ENCODE measurements around the gene PRSS21. TPM values are rescaled to one million over a fixed set of nuclear protein-coding genes. Genes with fewer than 3 reads are reported as not detected.

Gene PRSS21
- total RNA-seq, 2 experiments from 2014 or later: 5.2 to 6.0 TPM

GRCh38 chr16:2856686-2857450 lies 39.8 kb downstream of the PRSS21 start:
- POLR2A ChIA-PET: no interaction called here

GRCh38 chr16:2857451-2858244 lies 40.6 kb downstream of the PRSS21 start, which contains the start of gene PRSS22:
Gene PRSS22, minus strand, starts transcription at chr16:2858170. Its CDS starts 66 bp downstream, at chr16:2858104.
- ChIA-PET CTCF (interaction anchor here (1.2 kb wide), 1 partner anchor 10 kb away, joined by 4 read pairs; no protein-coding TSS in a partner anchor), POLR2A (no interaction called here)
- Mint-ChIP-seq H3K4me1 (ENCODE audit: low read depth) (peaks cover 9% of the 10 kb centered on the region), H3K9me3 (ENCODE audit: insufficient read depth) (peaks cover 9% of the 10 kb centered on the region), H3K27ac (peak within 1 kb of the TSS; percentile 55), H3K4me3 (peak within 1 kb of the TSS; percentile 48), H3K36me3 (ENCODE audit: low read depth) (peaks cover 4% of the 10 kb centered on the region), H3K27me3 (ENCODE audit: low read depth) (peaks cover 3% of the 10 kb centered on the region)
- DNase-seq: no peak
- peak; percentile 28 for ATAC-seq

More at GRCh38 chr16:2856686-2857450, 39.8 kb downstream of the PRSS21 start:
- Mint-ChIP-seq H3K4me1 (ENCODE audit: low read depth) (peaks cover 9% of the 10 kb centered on the region), H3K9me3 (ENCODE audit: insufficient read depth) (peaks cover 9% of the 10 kb centered on the region), H3K4me3 (no peak overlapping the region), H3K27ac (peak overlapping the region; percentile 37), H3K27me3 (ENCODE audit: low read depth) (peaks cover 3% of the 10 kb centered on the region), H3K36me3 (ENCODE audit: low read depth) (peaks cover 4% of the 10 kb centered on the region)
- no peak for DNase-seq
- CTCF ChIA-PET: interaction anchor here (0.7 to 1.4 kb wide), 2 partner anchors 11 to 19 kb away, joined by 3 to 10 read pairs; no protein-coding TSS in a partner anchor
- no peak for ATAC-seq

GRCh38 chr16:2858245-2859025 lies 41.4 kb downstream of the PRSS21 start:
- Mint-ChIP-seq H3K27ac (no peak overlapping the region), H3K4me3 (no peak overlapping the region), H3K36me3 (ENCODE audit: low read depth) (peaks cover 4% of the 10 kb centered on the region), H3K9me3 (ENCODE audit: insufficient read depth) (peaks cover 9% of the 10 kb centered on the region), H3K27me3 (ENCODE audit: low read depth) (peaks cover 3% of the 10 kb centered on the region), H3K4me1 (ENCODE audit: low read depth) (peaks cover 9% of the 10 kb centered on the region)
- DNase-seq (no peak), ATAC-seq (no peak)
- POLR2A ChIA-PET: no interaction called here
- CTCF ChIA-PET: interaction anchor here (1.2 kb wide), 1 partner anchor 10 kb away, joined by 4 read pairs; no protein-coding TSS in a partner anchor

GRCh38 chr16:2859686-2860265 lies 42.7 kb downstream of the PRSS21 start:
- peaks cover 10% of the 10 kb centered on the region for H3K4me1 Mint-ChIP-seq (ENCODE audit: low read depth)
- POLR2A ChIA-PET: no interaction called here
- no peak for ATAC-seq

GRCh38 chr16:2860826-2861567 lies 44.0 kb downstream of the PRSS21 start:
- ATAC-seq: no peak
- Mint-ChIP-seq H3K4me1 (ENCODE audit: low read depth) (peaks cover 13% of the 10 kb centered on the region), H3K4me3 (no peak overlapping the region), H3K36me3 (ENCODE audit: low read depth) (no peaks in the 10 kb centered on the region), H3K27me3 (ENCODE audit: low read depth) (peaks cover 6% of the 10 kb centered on the region), H3K9me3 (ENCODE audit: insufficient read depth) (no peaks in the 10 kb centered on the region), H3K27ac (no peak overlapping the region)
- POLR2A ChIA-PET: no interaction called here
- CTCF ChIA-PET: interaction anchor here (12.4 kb wide), 1 partner anchor 22 kb away, joined by 151 read pairs; no protein-coding TSS in a partner anchor
- DNase-seq: peak; percentile 46

More at GRCh38 chr16:2859686-2860265, 42.7 kb downstream of the PRSS21 start:
- CTCF ChIA-PET: interaction anchor here (0.7 kb wide), 1 partner anchor 20 kb away, joined by 3 read pairs; no protein-coding TSS in a partner anchor
- peaks cover under 1% of the 10 kb centered on the region for H3K9me3 Mint-ChIP-seq (ENCODE audit: insufficient read depth)
- DNase-seq: no peak
- peaks cover 6% of the 10 kb centered on the region for H3K27me3 Mint-ChIP-seq (ENCODE audit: low read depth)
- no peaks in the 10 kb centered on the region for H3K36me3 Mint-ChIP-seq (ENCODE audit: low read depth)
- no peak overlapping the region for H3K4me3 Mint-ChIP-seq
- H3K27ac Mint-ChIP-seq: no peak overlapping the region

- Mint-ChIP-seq H3K27me3 (ENCODE audit: low read depth) (peaks cover 8% of the 10 kb centered on the region), H3K4me1 (ENCODE audit: low read depth) (peaks cover 32% of the 10 kb centered on the region), H3K4me3 (no peak overlapping the region), H3K27ac (no peak overlapping the region), H3K9me3 (ENCODE audit: insufficient read depth) (no peaks in the 10 kb centered on the region), H3K36me3 (ENCODE audit: low read depth) (no peaks in the 10 kb centered on the region)
- DNase-seq (no peak), ATAC-seq (no peak)
- ChIA-PET POLR2A (interaction anchor here (1.2 kb wide), 1 partner anchor 26 kb away, joined by 4 read pairs; no protein-coding TSS in a partner anchor), CTCF (interaction anchor here (1.0 to 12.4 kb wide), 6 partner anchors 23 to 54 kb away, joined by 3 to 151 read pairs (median 4); partner anchors contain the start of gene FLYWCH1)
Measured at GRCh38 chr16:2865651-2866050, 48.6 kb downstream of the PRSS21 start.

GRCh38 chr16:2866431-2866830 lies 49.4 kb downstream of the PRSS21 start:
- no peaks in the 10 kb centered on the region for H3K36me3 Mint-ChIP-seq (ENCODE audit: low read depth)

GRCh38 chr16:2867661-2867986 lies 50.6 kb downstream of the PRSS21 start:
- Mint-ChIP-seq H3K27me3 (ENCODE audit: low read depth) (peaks cover 13% of the 10 kb centered on the region), H3K9me3 (ENCODE audit: insufficient read depth) (no peaks in the 10 kb centered on the region), H3K4me1 (ENCODE audit: low read depth) (peaks cover 32% of the 10 kb centered on the region), H3K36me3 (ENCODE audit: low read depth) (no peaks in the 10 kb centered on the region), H3K27ac (peak overlapping the region; percentile 92), H3K4me3 (peak overlapping the region; percentile 87)
- ATAC-seq (no peak), DNase-seq (no peak)
- POLR2A ChIA-PET: interaction anchor here (0.9 to 1.8 kb wide), 8 partner anchors 16 to 116 kb away, joined by 3 to 14 read pairs (median 4); partner anchors contain the start of genes FLYWCH2 and SRRM2
- CTCF ChIA-PET: interaction anchor here (0.6 to 12.4 kb wide), 32 partner anchors 8 to 126 kb away, joined by 3 to 151 read pairs (median 5); partner anchors contain the start of genes ELOB, FLYWCH1, FLYWCH2 and PRSS21

More at GRCh38 chr16:2866431-2866830, 49.4 kb downstream of the PRSS21 start:
- Mint-ChIP-seq H3K4me1 (ENCODE audit: low read depth) (peaks cover 32% of the 10 kb centered on the region), H3K4me3 (no peak overlapping the region), H3K27me3 (ENCODE audit: low read depth) (peaks cover 8% of the 10 kb centered on the region), H3K9me3 (ENCODE audit: insufficient read depth) (no peaks in the 10 kb centered on the region), H3K27ac (no peak overlapping the region)
- POLR2A ChIA-PET: interaction anchor here (1.2 kb wide), 1 partner anchor 27 kb away, joined by 4 read pairs; no protein-coding TSS in a partner anchor
- CTCF ChIA-PET: interaction anchor here (0.9 to 12.4 kb wide), 6 partner anchors 11 to 53 kb away, joined by 3 to 151 read pairs (median 3); partner anchors contain the start of gene FLYWCH1
- no peak for ATAC-seq
- no peak for DNase-seq

- ATAC-seq (peak; percentile 96), DNase-seq (peak; percentile 96)
- peak overlapping the region; percentile 87 for H3K4me3 Mint-ChIP-seq
- H3K27ac Mint-ChIP-seq: peak overlapping the region; percentile 92
- H3K36me3 Mint-ChIP-seq (ENCODE audit: low read depth): no peaks in the 10 kb centered on the region
- H3K4me1 Mint-ChIP-seq (ENCODE audit: low read depth): peaks cover 32% of the 10 kb centered on the region
- H3K27me3 Mint-ChIP-seq (ENCODE audit: low read depth): peaks cover 13% of the 10 kb centered on the region
- POLR2A ChIA-PET: interaction anchor here (0.6 to 1.8 kb wide), 9 partner anchors 15 to 116 kb away, joined by 3 to 14 read pairs (median 4); partner anchors contain the start of genes ELOB, FLYWCH2 and SRRM2
- H3K9me3 Mint-ChIP-seq (ENCODE audit: insufficient read depth): no peaks in the 10 kb centered on the region
- CTCF ChIA-PET: interaction anchor here (0.6 to 12.4 kb wide), 40 partner anchors 8 to 144 kb away, joined by 3 to 151 read pairs (median 5); partner anchors contain the start of genes ELOB, FLYWCH1, FLYWCH2 and PRSS21
Measured at GRCh38 chr16:2867987-2868789, 51.2 kb downstream of the PRSS21 start.
